Cardiac fibroblast (primary cell): Measurements from ENCODE around the gene MRNIP.

Source experiments
- DNase-seq, 2 donors: peaks; one replicate each; pipeline versions ENCODE4 v3.0.0 to v3.0.0-alpha.2; 2010; ENCODE audit warnings: low read depth in 2 of 2
- H3K4me3 ChIP-seq, 2 donors: replicated peaks in 1 of 2; 1 replicate in 1 of 2; 2 replicates in 1 of 2; pipeline ENCODE4 v1.5.1; 2011; ENCODE audit warnings: low read depth in 2 of 2, low read length in 2 of 2, mild to moderate bottlenecking in 2 of 2, moderate library complexity in 1 of 2
- CTCF ChIP-seq: IDR thresholded peaks from one replicate; pipeline ENCODE4 v1.5.1; 2011; ENCODE audit warnings: low read depth, mild to moderate bottlenecking, low read length, inconsistent platforms

The MRNIP gene

GRCh38 chr5:179817890-179818745 is 40.5 kb downstream of the MRNIP start:
- no peak for DNase-seq
- no peak for TF ChIP-seq CTCF
- H3K4me3 ChIP-seq = no peak overlapping the region

GRCh38 chr5:179817470-179817840 is 41.2 kb downstream of the MRNIP start:
- no peak for DNase-seq
- H3K4me3 ChIP-seq = no peak overlapping the region
- TF ChIP-seq CTCF = no peak

- H3K4me3 ChIP-seq = peak overlapping the region; percentile 28 to 35
- no peak for DNase-seq
- no peak for TF ChIP-seq CTCF
Measured at GRCh38 chr5:179816796-179817469, 41.7 kb downstream of the MRNIP start.

- TF ChIP-seq CTCF = no peak
- DNase-seq = no peak
- H3K4me3 ChIP-seq = peak overlapping the region in 1 of 2 donors; percentile 12
Measured at GRCh38 chr5:179816401-179816795, 42.2 kb downstream of the MRNIP start.

- H3K4me3 ChIP-seq = no peak overlapping the region
- no peak for DNase-seq
- no peak for TF ChIP-seq CTCF
Measured at GRCh38 chr5:179815491-179816249, 42.9 kb downstream of the MRNIP start.

GRCh38 chr5:179814090-179814489 is 44.5 kb downstream of the MRNIP start:
- TF ChIP-seq CTCF = no peak
- DNase-seq = no peak
- H3K4me3 ChIP-seq = no peak overlapping the region
